GM18505 (cell line): ENCODE results near the gene PPHLN1.

Experiments
- ATAC-seq: cut with Tn5 transposase; IDR thresholded peaks from one replicate; pipeline ENCODE4 v1.9.1; 2021; ENCODE audit not compliant: unreplicated experiment
- POLR2A ChIP-seq: IDR thresholded peaks from 4 replicates; pipeline ENCODE4 v1.6.1; 2011; ENCODE audit warnings: borderline replicate concordance; ENCODE audit not compliant: insufficient read depth, insufficient read length; ENCODE audit errors: extremely low read depth

The PPHLN1 gene

GRCh38 chr12:42409471-42409870, 83.5 kb downstream of the PPHLN1 start:
- no peak for ATAC-seq
- TF ChIP-seq POLR2A: no peak

GRCh38 chr12:42410340-42410739, 84.4 kb downstream of the PPHLN1 start:
- no peak for ATAC-seq
- no peak for TF ChIP-seq POLR2A

- no peak for ATAC-seq
- TF ChIP-seq POLR2A: no peak
These were observed 94.4 kb downstream of the PPHLN1 start for GRCh38 chr12:42420395-42420794.

GRCh38 chr12:42421844-42422779, 96.1 kb downstream of the PPHLN1 start:
- ATAC-seq: peak; percentile 93
- TF ChIP-seq POLR2A: no peak

GRCh38 chr12:42422785-42423184, 96.8 kb downstream of the PPHLN1 start:
- TF ChIP-seq POLR2A: no peak
- ATAC-seq: no peak

GRCh38 chr12:42426746-42427145, 100.8 kb downstream of the PPHLN1 start:
- ATAC-seq: no peak
- no peak for TF ChIP-seq POLR2A

GRCh38 chr12:42428850-42429249, 102.9 kb downstream of the PPHLN1 start:
- ATAC-seq: no peak
- no peak for TF ChIP-seq POLR2A

GRCh38 chr12:42432517-42433140, 106.7 kb downstream of the PPHLN1 start:
- no peak for ATAC-seq
- no peak for TF ChIP-seq POLR2A

- TF ChIP-seq POLR2A: no peak
- no peak for ATAC-seq
These were observed 114.6 kb downstream of the PPHLN1 start for GRCh38 chr12:42440608-42441007.

GRCh38 chr12:42442311-42442759, 116.4 kb downstream of the PPHLN1 start:
- ATAC-seq: no peak
- no peak for TF ChIP-seq POLR2A

GRCh38 chr12:42442888-42443287, 116.9 kb downstream of the PPHLN1 start:
- ATAC-seq: no peak
- no peak for TF ChIP-seq POLR2A

GRCh38 chr12:42444192-42444943, 118.4 kb downstream of the PPHLN1 start:
- no peak for ATAC-seq
- TF ChIP-seq POLR2A: no peak

GRCh38 chr12:42445891-42446290, 119.9 kb downstream of the PPHLN1 start:
- no peak for TF ChIP-seq POLR2A
- no peak for ATAC-seq

- TF ChIP-seq POLR2A: no peak
- ATAC-seq: no peak
These were observed 120.8 kb downstream of the PPHLN1 start for GRCh38 chr12:42446761-42447160.

GRCh38 chr12:42447371-42447786, 121.4 kb downstream of the PPHLN1 start:
- no peak for ATAC-seq
- no peak for TF ChIP-seq POLR2A
